HL-60/S4 (cell line): ENCODE results near the gene CCDC187.
"Not testable (repeated sequence)": the region's sequence is repeated elsewhere in the genome, so short reads cannot be mapped to it uniquely, and the experiment has no call there.

Experiments
- in situ Hi-C: fragments of 300-500 bp; cut with MboI; formaldehyde crosslinking; loops from 2 replicates; pipeline ENCODE4 v1.14.3; 2022; ENCODE audit warnings: low sequenced_read_pairs

Gene CCDC187

DNA sequence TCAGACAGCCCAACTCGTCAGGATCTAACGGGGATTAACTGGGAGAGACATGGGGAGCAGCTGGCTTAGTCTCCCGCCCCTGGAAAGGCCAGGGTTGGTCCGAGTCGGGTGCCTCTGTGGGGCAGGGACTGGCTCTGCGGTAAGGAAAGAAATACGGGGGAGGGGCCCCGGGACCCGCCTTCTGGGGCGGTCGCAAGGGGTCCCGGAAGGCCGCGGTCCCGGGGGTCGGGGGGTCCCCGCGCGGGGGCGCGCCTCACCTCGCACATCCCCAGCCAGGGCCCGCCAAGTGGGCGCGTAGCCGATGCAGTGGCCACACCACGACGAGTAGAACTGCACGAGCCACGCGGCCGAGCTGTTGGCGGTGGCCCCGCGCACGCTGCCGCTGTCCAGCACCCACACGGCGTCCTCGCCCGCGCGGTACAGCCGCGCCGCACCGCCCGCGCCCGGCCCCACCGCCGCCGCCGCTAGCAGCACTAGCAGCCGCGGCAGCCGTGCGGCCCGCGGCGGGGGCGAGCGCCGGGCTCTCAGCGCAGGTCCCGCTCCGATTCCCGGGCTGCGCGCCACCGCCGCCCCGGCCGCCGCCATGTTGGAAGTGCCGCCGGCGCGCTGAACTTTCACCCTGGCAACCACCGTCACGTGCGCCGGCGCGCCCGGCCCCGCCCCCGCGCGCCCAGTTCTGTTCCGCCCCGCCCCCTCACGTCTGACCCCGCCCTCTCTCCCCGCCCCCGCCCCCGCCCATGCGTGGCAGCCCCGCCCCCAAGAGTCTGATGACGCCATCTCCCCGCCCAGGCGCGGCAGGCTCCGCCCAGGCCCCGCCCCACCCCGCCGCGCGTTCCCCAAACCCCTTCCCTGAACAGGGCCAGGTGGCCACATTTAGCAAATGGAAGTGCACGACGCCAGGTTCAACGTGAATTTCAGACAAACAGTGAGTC, 58.4 kb downstream of the CCDC187 start, which contains the start of gene QSOX2:
Gene QSOX2 (minus strand): TSS at position 594 of the 932 bp plus-strand sequence. CDS start 9 bp downstream, at position 585.
- in situ Hi-C loops, result no loop called here

DNA sequence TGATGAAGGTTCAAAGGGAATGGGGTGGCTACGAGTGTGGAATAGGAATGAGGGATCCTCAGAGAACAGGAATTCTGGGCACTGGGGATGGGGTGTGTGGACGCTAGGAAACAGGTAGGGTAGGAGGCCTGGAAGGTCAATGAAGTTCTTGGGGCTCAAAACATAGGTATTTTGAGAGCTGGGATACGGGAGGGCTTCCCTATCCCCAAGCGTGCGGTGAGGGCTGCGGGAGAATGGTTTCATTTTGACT, 59.0 kb downstream of the CCDC187 start:
- in situ Hi-C loops, result no loop called here

GRCh38 chr9:136244122-136244968, 59.5 kb downstream of the CCDC187 start:
- in situ Hi-C loops, result no loop called here

GRCh38 chr9:136243631-136244030, 60.3 kb downstream of the CCDC187 start:
- in situ Hi-C loops, result no loop called here

DNA sequence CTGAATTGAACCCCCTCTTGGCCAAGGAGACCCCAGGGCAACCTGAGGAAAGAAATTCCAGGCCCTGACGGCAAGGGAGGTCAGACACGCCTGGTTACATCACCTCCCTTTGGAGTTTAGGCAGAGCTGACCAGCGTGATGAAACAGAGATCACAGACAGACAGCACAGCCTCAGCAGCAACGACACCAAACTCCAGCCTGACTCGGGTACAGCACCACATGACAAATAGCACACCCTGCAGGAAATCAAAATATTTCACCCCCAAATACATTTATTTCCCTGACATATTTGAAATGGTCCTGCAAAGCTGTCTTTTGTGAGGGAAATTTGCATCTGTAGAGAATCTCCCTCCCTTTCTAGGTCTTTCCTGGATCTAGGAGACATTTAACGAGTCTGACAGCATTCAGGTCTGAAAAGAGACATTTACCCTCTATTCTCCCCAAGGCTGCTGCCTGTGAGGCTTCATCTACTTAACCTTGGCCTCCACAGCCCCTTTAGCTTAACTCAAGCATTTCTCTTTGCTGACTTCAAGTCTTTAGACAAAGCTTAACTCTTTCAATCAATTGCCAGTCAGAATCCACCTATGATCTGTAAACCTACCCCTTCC, 60.9 kb downstream of the CCDC187 start:
- in situ Hi-C loops, result no loop called here

- in situ Hi-C loops, result no loop called here
Observed at GRCh38 chr9:136242248-136242647, 61.6 kb downstream of the CCDC187 start.

DNA sequence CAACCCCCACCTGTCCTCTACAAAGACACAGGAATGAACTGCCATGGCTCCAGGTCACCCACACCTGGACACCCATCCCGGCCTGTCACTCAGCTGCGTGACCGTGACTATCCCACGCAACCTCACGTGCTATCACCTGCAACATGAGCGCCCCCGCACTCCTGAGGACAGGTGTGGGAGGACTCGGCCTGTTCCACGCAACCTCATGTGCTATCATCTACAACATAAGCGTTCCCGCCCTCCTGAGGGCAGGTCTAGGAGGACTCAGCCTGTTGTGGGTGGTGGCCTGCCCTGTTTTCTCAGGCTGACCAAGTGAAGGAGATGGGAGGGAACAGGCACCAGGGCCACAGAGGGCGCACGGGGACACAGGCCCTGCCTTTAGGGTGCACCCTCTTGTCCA, 62.4 kb downstream of the CCDC187 start:
- in situ Hi-C loops, result no loop called here

DNA sequence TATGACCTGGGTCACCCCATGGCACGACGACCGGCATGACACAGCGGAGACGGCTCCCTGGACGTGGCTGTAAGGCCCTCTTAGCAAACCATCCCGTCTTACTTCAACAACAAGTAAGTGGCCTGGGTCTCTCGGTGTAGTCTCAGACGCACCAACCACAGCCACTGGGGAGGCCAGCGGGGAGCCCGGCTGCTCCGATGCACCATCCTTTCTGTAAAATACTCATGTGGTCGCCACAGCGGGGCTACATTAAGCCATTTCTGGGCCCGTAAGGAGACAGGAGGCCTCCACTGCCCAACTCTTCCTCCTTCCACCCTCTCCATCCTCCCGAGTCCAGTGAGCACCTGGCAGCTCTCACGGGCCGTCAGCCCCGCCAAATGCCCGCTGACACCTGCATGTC, 63.0 kb downstream of the CCDC187 start:
- in situ Hi-C loops, result no loop called here

DNA sequence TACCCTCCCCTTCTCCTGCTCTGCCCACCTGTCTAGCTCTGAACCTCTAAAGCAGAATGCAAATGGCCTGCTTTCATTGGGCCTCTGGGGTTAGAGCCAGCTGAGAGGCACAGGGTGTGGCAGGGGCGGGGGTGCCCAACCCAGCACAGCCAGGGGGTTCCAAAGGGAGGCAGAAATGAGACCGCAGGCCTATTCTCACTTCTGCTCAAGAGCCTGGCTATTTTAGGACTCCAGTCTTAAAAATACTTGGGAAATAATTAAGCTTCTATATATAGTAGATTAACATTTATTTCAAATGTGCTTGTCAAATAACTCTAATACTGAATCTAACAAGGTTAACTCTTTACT, 63.9 kb downstream of the CCDC187 start:
- in situ Hi-C loops, result no loop called here

DNA sequence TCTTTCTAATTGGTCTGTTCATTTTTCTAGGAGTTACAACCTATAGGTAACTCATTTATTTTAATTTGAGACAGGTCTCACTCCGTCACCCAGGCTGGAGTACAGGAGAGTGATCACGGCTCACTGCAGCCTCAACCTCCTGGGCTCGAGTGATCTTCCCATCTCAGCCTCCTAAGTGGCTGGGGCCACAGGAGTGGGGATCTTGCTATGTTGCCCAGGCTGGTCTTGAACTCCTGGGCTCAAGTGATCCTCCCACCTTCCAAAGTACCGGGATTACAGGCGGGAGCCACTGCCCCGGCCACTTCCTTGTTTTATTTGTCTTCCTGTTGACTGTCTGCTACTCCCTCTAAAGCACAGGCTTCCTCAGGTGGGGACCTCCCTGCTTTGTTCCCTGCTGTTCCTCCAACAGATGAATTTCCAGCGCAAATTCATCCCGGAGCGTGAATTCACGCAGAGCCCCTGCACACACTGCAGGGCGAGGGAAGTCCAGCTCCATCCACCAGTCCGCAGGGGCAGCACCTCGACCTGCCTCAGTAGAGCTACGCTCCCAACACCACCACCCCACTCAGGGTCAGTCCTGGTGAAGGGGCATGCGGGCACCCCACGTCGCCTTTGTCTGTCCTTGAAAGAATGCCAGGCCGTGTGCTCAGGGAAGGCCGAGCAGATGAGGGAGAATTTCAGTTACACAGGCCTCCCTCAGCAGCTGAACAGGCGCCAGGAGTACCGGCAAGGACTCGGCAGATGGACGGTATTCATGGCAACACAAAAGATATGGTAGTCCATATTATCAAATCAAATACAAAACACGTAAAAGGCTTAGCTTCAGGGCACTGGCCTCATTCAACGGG, 64.5 kb downstream of the CCDC187 start:
- in situ Hi-C loops, result no loop called here

- in situ Hi-C loops, result no loop called here
Observed at GRCh38 chr9:136238342-136238732, 65.6 kb downstream of the CCDC187 start.

DNA sequence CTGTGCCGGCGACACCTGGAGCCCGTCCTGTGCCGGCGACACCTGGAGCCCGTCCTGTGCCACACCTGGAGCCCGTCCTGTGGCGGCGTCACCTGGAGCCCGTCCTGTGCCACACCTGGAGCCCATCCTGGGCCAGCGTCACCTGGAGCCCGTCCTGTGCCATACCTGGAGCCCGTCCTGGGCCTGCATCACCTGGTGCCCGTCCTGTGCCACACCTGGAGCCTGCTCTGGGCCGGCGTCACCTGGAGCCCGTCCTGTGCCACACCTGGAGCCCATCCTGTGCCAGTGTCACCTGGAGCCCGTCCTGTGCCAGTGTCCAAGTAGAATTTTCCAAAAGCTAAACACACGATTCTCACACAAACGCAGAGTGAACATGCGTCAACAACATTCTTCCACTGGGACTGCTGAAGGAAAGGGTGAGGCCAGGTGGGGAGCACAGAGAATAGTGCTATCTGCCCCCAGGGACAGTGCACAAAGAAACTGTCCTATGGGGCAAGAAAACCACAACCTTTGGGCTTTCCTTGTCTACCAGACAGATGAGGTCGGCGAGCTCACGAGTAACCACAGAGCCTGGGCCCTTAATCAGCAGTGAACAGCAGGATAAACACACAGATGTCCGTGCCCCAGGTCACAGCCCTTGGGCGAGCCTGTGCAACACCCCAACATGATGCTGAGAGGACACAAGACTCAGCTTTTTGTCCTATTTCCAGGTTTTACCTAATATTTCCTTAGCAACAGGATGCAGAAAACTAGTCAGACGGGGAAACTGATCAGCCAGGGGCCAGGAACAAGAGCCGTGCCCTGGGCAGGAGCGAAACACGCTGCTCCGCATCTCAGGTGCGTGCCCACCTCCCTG, 66.2 kb downstream of the CCDC187 start:
- in situ Hi-C loops, result no loop called here

- in situ Hi-C loops, result not testable (repeated sequence)
Observed at GRCh38 chr9:136236471-136237410, 67.2 kb downstream of the CCDC187 start.

GRCh38 chr9:136235709-136236455, 68.0 kb downstream of the CCDC187 start:
- in situ Hi-C loops, result no loop called here

- in situ Hi-C loops, result no loop called here
Observed at GRCh38 chr9:136235171-136235570, 68.7 kb downstream of the CCDC187 start.

DNA sequence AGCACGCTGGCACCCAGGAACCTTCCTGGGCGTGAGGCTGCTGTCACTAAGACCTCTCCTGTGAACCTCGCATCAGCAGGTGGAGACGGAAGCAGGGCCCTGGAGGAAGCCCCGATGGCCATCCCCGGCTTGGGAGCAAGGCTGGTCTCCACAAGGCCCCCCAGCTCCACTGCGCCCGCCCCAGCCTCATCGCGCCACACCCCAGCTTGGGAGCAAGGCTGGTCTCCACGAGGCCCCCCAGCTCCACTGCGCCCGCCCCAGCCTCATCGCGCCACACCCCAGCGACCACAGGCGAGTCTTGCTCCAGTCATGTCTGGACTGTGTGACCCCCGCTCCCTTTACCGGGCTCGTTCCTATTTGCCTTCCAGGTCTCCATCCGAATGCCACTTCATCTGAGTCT, 69.3 kb downstream of the CCDC187 start:
- in situ Hi-C loops, result no loop called here

GRCh38 chr9:136233868-136234267, 70.0 kb downstream of the CCDC187 start:
- in situ Hi-C loops, result no loop called here

GRCh38 chr9:136233411-136233810, 70.5 kb downstream of the CCDC187 start:
- in situ Hi-C loops, result no loop called here
